Esophagus muscularis mucosa (tissue), 4 donors: ENCODE measurements around the gene PISD. TPM values are rescaled to one million over a fixed set of nuclear protein-coding genes. Genes with fewer than 3 reads are reported as not detected.

Experiments
- DNase-seq: peaks from one replicate; pipeline ENCODE4 v3.0.0-alpha.2; 2017; ENCODE audit errors: extremely low spot score
- H3K27ac ChIP-seq, 4 donors: fragments of 200-600 bp; sonication (generic); replicated peaks in 1 of 4; 1 replicate in 3 of 4; 2 replicates in 1 of 4; pipeline ENCODE4 v1.5.1; 2016 to 2019; ENCODE audit warnings: mild to moderate bottlenecking in 1 of 4
- H3K27me3 ChIP-seq, 4 donors: fragments of 200-600 bp; sonication (generic); one replicate each; pipeline versions ENCODE4 v1.5.1 to v1.6.0; 2016 to 2019
- H3K36me3 ChIP-seq, 4 donors: fragments of 200-600 bp; sonication (generic); one replicate each; pipeline ENCODE4 v1.5.1; 2016 to 2019
- H3K4me1 ChIP-seq, 4 donors: fragments of 200-600 bp; sonication (generic); one replicate each; pipeline ENCODE4 v1.5.1; 2016 to 2019
- H3K4me3 ChIP-seq, 4 donors: fragments of 200-600 bp; sonication (generic); 1 replicate in 2 of 4; 2 replicates in 2 of 4; pipeline ENCODE4 v1.5.1; 2016 to 2019; ENCODE audit warnings: mild to moderate bottlenecking in 4 of 4, moderate library complexity in 1 of 4
- H3K9me3 ChIP-seq, 4 donors: fragments of 200-600 bp; sonication (generic); 1 replicate in 3 of 4; 2 replicates in 1 of 4; pipeline ENCODE4 v1.5.1; 2016 to 2019
- EP300 ChIP-seq: sonication (generic); formaldehyde crosslinking; IDR thresholded peaks from one replicate; pipeline ENCODE4 v1.6.1; 2017; ENCODE audit warnings: antibody characterized with exemption
- POLR2A ChIP-seq: fragments of 450-650 bp; IDR thresholded peaks from one replicate; pipeline ENCODE4 v1.6.1; 2017; ENCODE audit warnings: antibody characterized with exemption, moderate library complexity, mild to moderate bottlenecking, low read depth
- POLR2AphosphoS5 ChIP-seq, 2 donors: sonication (generic); formaldehyde crosslinking; IDR thresholded peaks; one replicate each; pipeline ENCODE4 v1.6.1; 2017; ENCODE audit warnings: antibody characterized with exemption in 2 of 2
- WGBS: methylation state at CpG from one replicate; pipeline ENCODE4 v1.1.5; 2018; 5-methylcytosine and 5-hydroxymethylcytosine counted together
- intact Hi-C: fragments of 100-400 bp; cut with DNase I; formaldehyde crosslinking; loops from one replicate; pipeline ENCODE4 v1.15.1; 2023
- total RNA-seq, 4 donors: library from RNA; depleted of rRNA; stranded (reverse); fragments of >200 nt; gene quantifications; one replicate each; pipeline versions ENCODE4 v1.1.0 to v1.2.1, GENCODE V29; 2016
- TF ChIP-seq, protein P1 (sequence below), 3 experiments: fragments of 200-600 bp in 2 of 3; fragments of 450-650 bp in 1 of 3; sonication (generic) in 2 of 3; IDR thresholded peaks; one replicate each; pipeline ENCODE4 v1.5.1; 2017 to 2019; ENCODE audit warnings: antibody characterized with exemption in 3 of 3, mild to moderate bottlenecking in 2 of 3, moderate library complexity in 1 of 3

PISD gene
- total RNA-seq, 4 donors from 2014 or later = 14.1 to 40.1 (median 26.2) TPM

DNA sequence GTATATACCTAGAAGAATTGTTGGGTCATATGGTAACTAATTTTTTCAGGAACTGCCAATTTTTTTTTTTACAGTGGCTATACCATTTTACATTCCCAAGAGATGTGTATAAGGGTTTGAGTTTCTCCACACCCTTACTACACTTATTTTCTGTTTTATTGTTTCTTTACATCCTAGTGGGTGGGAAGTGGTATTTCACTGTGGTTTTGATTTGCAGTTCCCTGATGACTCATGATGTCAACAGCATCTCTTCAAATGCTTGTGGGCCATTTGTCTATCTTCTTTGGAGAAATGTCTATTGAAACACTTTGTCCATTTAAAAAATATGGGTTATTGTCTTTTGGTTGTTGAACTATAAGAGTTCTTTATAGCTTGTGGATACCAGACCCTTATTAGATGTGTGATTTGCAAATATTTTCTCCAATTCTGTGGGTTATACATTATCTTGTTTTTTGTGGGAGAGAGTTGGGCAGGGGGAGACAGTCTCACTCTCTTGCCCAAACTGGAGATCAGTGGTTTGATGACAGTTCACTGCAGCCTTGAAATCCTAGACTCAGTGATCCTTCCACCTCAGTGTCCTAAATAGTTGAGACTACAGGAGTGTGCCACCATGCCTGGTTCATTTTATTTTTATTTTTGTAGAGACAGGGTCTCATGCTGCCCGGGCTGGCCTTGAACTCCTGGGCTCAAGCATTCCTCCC lies 30.3 kb upstream of the PISD start:
- no peak for DNase-seq
- no peaks in the 10 kb centered on the region for H3K27me3 ChIP-seq
- TF ChIP-seq EP300 = no peak
- no peak for TF ChIP-seq POLR2A
- no peak for TF ChIP-seq POLR2AphosphoS5 (IDR thresholded peaks at IDR 0.05)
- TF ChIP-seq, protein P1, sequence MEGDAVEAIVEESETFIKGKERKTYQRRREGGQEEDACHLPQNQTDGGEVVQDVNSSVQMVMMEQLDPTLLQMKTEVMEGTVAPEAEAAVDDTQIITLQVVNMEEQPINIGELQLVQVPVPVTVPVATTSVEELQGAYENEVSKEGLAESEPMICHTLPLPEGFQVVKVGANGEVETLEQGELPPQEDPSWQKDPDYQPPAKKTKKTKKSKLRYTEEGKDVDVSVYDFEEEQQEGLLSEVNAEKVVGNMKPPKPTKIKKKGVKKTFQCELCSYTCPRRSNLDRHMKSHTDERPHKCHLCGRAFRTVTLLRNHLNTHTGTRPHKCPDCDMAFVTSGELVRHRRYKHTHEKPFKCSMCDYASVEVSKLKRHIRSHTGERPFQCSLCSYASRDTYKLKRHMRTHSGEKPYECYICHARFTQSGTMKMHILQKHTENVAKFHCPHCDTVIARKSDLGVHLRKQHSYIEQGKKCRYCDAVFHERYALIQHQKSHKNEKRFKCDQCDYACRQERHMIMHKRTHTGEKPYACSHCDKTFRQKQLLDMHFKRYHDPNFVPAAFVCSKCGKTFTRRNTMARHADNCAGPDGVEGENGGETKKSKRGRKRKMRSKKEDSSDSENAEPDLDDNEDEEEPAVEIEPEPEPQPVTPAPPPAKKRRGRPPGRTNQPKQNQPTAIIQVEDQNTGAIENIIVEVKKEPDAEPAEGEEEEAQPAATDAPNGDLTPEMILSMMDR (IDR thresholded peaks at IDR 0.05) = no peak
- 86% methylated on average over 1 of the region's 1 CpG for WGBS
- peaks cover 0 to 95% (median 77%) of the 10 kb centered on the region in 4 donors for H3K36me3 ChIP-seq
- intact Hi-C loops = no loop called here
- no peak overlapping the region for H3K27ac ChIP-seq
- no peaks in the 10 kb centered on the region for H3K4me1 ChIP-seq
- no peaks in the 10 kb centered on the region for H3K9me3 ChIP-seq
- H3K4me3 ChIP-seq = no peak overlapping the region

DNA sequence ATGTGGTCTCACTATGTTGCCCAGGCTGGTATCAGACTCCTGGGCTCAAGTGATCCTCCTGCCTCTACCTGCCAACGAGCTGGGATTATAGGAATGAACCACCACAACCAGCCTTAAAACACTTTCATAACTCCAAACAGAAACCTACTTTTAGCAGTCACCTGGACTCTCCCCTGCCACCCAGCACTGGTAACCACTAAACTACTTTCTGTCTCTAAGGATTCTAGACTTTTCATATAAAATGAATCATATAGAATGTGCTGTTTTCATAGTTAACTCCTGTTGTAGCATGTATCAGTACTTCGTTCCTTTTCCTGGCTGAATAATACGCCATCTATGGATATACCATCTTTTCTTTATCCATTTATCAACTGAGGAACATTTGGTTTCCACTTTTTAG lies 29.4 kb upstream of the PISD start:
- intact Hi-C loops = no loop called here
- peaks cover 0 to 95% (median 79%) of the 10 kb centered on the region in 4 donors for H3K36me3 ChIP-seq
- TF ChIP-seq POLR2A (no peak), POLR2AphosphoS5 (IDR thresholded peaks at IDR 0.05) (no peak), EP300 (no peak)
- TF ChIP-seq, protein P1 (IDR thresholded peaks at IDR 0.05) = no peak

DNA sequence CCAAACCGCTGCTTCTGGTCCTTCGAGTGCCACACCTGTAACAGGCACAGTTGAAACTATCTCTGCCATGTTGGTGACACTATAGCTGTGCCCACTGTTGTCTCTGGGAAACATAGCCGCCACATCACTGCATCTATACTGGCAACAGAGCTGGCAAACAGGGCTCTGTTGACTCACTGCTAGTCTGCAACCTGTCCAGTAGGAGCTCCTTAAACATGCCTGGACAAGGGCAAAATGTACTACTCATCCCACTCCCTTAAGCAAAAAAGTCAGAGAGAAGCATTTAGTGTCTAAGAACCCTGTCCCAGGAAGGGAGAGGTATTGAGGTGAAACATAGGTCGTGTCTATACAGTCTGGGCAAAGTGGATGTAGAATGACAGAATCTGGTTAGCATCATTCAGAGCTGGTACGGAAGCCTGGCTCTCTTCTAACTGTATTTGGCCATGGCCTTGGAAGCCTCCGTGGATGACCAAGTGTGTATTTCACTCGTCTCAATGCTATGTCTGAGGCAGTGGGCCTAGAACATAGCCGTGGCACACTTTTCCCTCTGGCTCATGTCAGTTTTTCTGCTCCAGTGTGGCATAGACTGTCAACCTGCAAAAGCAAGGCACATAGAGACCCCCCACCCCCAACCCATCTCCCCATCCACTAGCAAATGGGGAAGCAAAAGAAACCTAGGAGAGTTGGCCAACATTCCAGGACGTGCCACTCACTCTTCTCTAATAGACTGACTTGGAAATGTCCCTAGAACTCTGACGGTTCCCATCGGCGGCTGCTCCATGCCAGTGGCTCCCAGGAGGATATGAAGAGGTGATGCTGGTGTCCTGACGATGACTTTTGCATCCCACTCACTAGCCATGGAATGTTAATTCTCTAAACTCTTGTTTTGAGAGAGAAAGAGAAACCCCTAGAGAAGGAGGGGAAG lies 21.4 kb upstream of the PISD start:
- Histone ChIP-seq H3K4me3 (no peak overlapping the region), H3K9me3 (no peaks in the 10 kb centered on the region), H3K27me3 (no peaks in the 10 kb centered on the region), H3K27ac (peak overlapping the region in 1 of 4 donors; percentile 80), H3K36me3 (peaks cover 0 to 59% (median 54%) of the 10 kb centered on the region in 4 donors), H3K4me1 (peaks cover 12 to 32% (median 30%) of the 10 kb centered on the region in 4 donors)
- TF ChIP-seq POLR2AphosphoS5 (IDR thresholded peaks at IDR 0.05) (no peak), POLR2A (no peak), EP300 (no peak)
- TF ChIP-seq, protein P1 (IDR thresholded peaks at IDR 0.05) = no peak
- intact Hi-C loops = loop anchor here (5.0 kb wide), 1 partner anchor 64 kb away; no protein-coding TSS in a partner anchor
- 89% methylated on average over 13 of the region's 13 CpGs for WGBS
- no peak for DNase-seq

More for the DNA sequence above, 29.4 kb upstream of the PISD start:
- no peaks in the 10 kb centered on the region for H3K9me3 ChIP-seq
- H3K4me3 ChIP-seq = no peak overlapping the region
- WGBS = 98% methylated on average over 3 of the region's 3 CpGs
- no peak overlapping the region for H3K27ac ChIP-seq
- H3K27me3 ChIP-seq = no peaks in the 10 kb centered on the region
- no peak for DNase-seq
- H3K4me1 ChIP-seq = no peaks in the 10 kb centered on the region

DNA sequence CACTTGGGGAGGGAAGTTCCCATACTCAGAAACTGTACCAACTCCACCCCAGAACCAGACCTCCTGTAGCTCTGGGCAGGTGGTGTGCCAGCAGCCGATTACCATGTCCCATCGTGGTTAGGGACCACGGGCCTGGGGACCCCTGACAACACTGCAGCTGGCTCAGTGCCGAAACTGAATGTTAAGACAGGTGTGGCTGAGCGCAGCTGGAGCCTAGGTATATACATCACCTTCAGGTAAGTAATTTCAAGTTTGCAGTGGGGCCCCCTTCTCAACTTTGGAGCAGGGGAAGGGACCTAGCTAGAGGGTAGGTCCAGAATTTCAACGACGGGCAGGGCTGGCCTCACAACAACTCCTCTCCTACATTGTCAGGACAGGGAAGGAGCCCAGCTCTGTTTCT lies 20.7 kb upstream of the PISD start:
- WGBS = 90% methylated on average over 5 of the region's 7 CpGs
- TF ChIP-seq EP300 (no peak), POLR2AphosphoS5 (IDR thresholded peaks at IDR 0.05) (no peak), POLR2A (no peak)
- TF ChIP-seq, protein P1 (IDR thresholded peaks at IDR 0.05) = no peak
- peaks cover 0 to 52% (median 48%) of the 10 kb centered on the region in 4 donors for H3K36me3 ChIP-seq
- H3K27me3 ChIP-seq = no peaks in the 10 kb centered on the region
- H3K27ac ChIP-seq = peak overlapping the region in 3 of 4 donors; percentile 44 to 80 (median 59)
- no peaks in the 10 kb centered on the region for H3K9me3 ChIP-seq
- peaks cover 12 to 32% (median 30%) of the 10 kb centered on the region in 4 donors for H3K4me1 ChIP-seq
- DNase-seq = no peak
- no peak overlapping the region for H3K4me3 ChIP-seq
- intact Hi-C loops = loop anchor here (5.0 kb wide), 1 partner anchor 65 kb away; no protein-coding TSS in a partner anchor
